ENCODE measurements around the gene PTPRM. TPM values are rescaled to one million over a fixed set of nuclear protein-coding genes. Genes with fewer than 3 reads are reported as not detected.

PTPRM gene
- total RNA-seq, 1 donor from 2014 or later, result 131 TPM

GRCh38 chr18:7766346-7766745, 199.2 kb downstream of the PTPRM start:
- Mint-ChIP-seq H3K4me3 (ENCODE audit: unreplicated experiment) (no peak overlapping the region), H3K9me3 (ENCODE audit: low read depth) (no peaks in the 10 kb centered on the region), H3K4me1 (ENCODE audit: low read depth) (peaks cover 33% of the 10 kb centered on the region), H3K27me3 (ENCODE audit: low read depth) (no peaks in the 10 kb centered on the region), H3K27ac (ENCODE audit: unreplicated experiment) (no peak overlapping the region), H3K36me3 (ENCODE audit: low read depth) (no peaks in the 10 kb centered on the region)
- no peak for TF ChIP-seq CTCF (IDR thresholded peaks at IDR 0.05)
- no peak for DNase-seq (ENCODE audit: low spot score)

GRCh38 chr18:7766817-7767216, 199.7 kb downstream of the PTPRM start:
- Mint-ChIP-seq H3K36me3 (ENCODE audit: low read depth) (no peaks in the 10 kb centered on the region), H3K9me3 (ENCODE audit: low read depth) (no peaks in the 10 kb centered on the region), H3K27ac (ENCODE audit: unreplicated experiment) (no peak overlapping the region), H3K27me3 (ENCODE audit: low read depth) (no peaks in the 10 kb centered on the region), H3K4me3 (ENCODE audit: unreplicated experiment) (no peak overlapping the region), H3K4me1 (ENCODE audit: low read depth) (peaks cover 28% of the 10 kb centered on the region)
- TF ChIP-seq CTCF (IDR thresholded peaks at IDR 0.05), result no peak
- DNase-seq (ENCODE audit: low spot score), result no peak

- H3K4me1 Mint-ChIP-seq (ENCODE audit: low read depth), result peaks cover 13% of the 10 kb centered on the region
- no peaks in the 10 kb centered on the region for H3K9me3 Mint-ChIP-seq (ENCODE audit: low read depth)
- TF ChIP-seq CTCF (IDR thresholded peaks at IDR 0.05), result no peak
- no peak overlapping the region for H3K4me3 Mint-ChIP-seq (ENCODE audit: unreplicated experiment)
- no peak overlapping the region for H3K27ac Mint-ChIP-seq (ENCODE audit: unreplicated experiment)
- H3K36me3 Mint-ChIP-seq (ENCODE audit: low read depth), result peaks cover 3% of the 10 kb centered on the region
- no peaks in the 10 kb centered on the region for H3K27me3 Mint-ChIP-seq (ENCODE audit: low read depth)
- no peak for DNase-seq (ENCODE audit: low spot score)
These were observed 203.8 kb downstream of the PTPRM start for GRCh38 chr18:7770908-7771307.

GRCh38 chr18:7772510-7772888, 205.4 kb downstream of the PTPRM start:
- no peak overlapping the region for H3K4me3 Mint-ChIP-seq (ENCODE audit: unreplicated experiment)
- DNase-seq (ENCODE audit: low spot score), result no peak
- peaks cover 4% of the 10 kb centered on the region for H3K4me1 Mint-ChIP-seq (ENCODE audit: low read depth)
- H3K36me3 Mint-ChIP-seq (ENCODE audit: low read depth), result peaks cover 3% of the 10 kb centered on the region
- no peaks in the 10 kb centered on the region for H3K9me3 Mint-ChIP-seq (ENCODE audit: low read depth)
- TF ChIP-seq CTCF (IDR thresholded peaks at IDR 0.05), result no peak
- no peaks in the 10 kb centered on the region for H3K27me3 Mint-ChIP-seq (ENCODE audit: low read depth)
- peak overlapping the region; percentile 63 for H3K27ac Mint-ChIP-seq (ENCODE audit: unreplicated experiment)

- Mint-ChIP-seq H3K27me3 (ENCODE audit: low read depth) (no peaks in the 10 kb centered on the region), H3K4me3 (ENCODE audit: unreplicated experiment) (no peak overlapping the region), H3K27ac (ENCODE audit: unreplicated experiment) (no peak overlapping the region), H3K36me3 (ENCODE audit: low read depth) (peaks cover 3% of the 10 kb centered on the region), H3K9me3 (ENCODE audit: low read depth) (no peaks in the 10 kb centered on the region), H3K4me1 (ENCODE audit: low read depth) (no peaks in the 10 kb centered on the region)
- no peak for TF ChIP-seq CTCF (IDR thresholded peaks at IDR 0.05)
- DNase-seq (ENCODE audit: low spot score), result no peak
These were observed 205.8 kb downstream of the PTPRM start for GRCh38 chr18:7772951-7773350.
